ENCODE data around the gene EDEM3. TPM values are rescaled to one million over a fixed set of nuclear protein-coding genes. Genes with fewer than 3 reads are reported as not detected.

The EDEM3 gene
- total and polyA plus RNA-seq, 2 of the 8 experiments (the other 6 are each of a cell fraction or from before 2014, with no cell fraction given): 1.6 to 14.0 TPM

- Histone ChIP-seq H3K79me1 (ENCODE audit: low read depth, low read length) (no peaks in the 10 kb centered on the region), H3K18ac (ENCODE audit: extremely low read depth, low read length) (no peak overlapping the region), H3K23me2 (ENCODE audit: low read depth, low read length) (no peaks in the 10 kb centered on the region), H4K8ac (ENCODE audit: extremely low read depth, insufficient read depth, low read length) (no peak overlapping the region), H3K27me3 (replicated peaks in 1 of 4; ENCODE audit: control insufficient read depth in 3 of 4, extremely low read depth in 1 of 4, insufficient read depth in 3 of 4, low read length in 3 of 4) (no peaks in the 10 kb centered on the region), H3K4me1 (replicated peaks in 1 of 4; ENCODE audit: control insufficient read depth in 3 of 4, insufficient read depth in 4 of 4, low read length in 3 of 4) (no peaks in the 10 kb centered on the region), H2AK5ac (ENCODE audit: low read depth, low read length) (no peak overlapping the region), H2BK120ac (replicated peaks; ENCODE audit: low read depth, low read length) (no peak overlapping the region), H2AFZ (ENCODE audit: low read length) (no peak overlapping the region; the same call in 1 of the 2 replicates), H2BK20ac (ENCODE audit: low read length) (no peak overlapping the region), H2BK5ac (ENCODE audit: low read depth, low read length) (no peak overlapping the region), H2BK15ac (ENCODE audit: low read length) (no peak overlapping the region), H4K5ac (ENCODE audit: insufficient read length, low read depth, low read length) (no peak overlapping the region), H4K91ac (replicated peaks; ENCODE audit: insufficient read length, low read length) (no peak overlapping the region), H3K56ac (replicated peaks; ENCODE audit: insufficient read length, low read depth, low read length) (no peak overlapping the region), H3K27ac (ENCODE audit: low read depth, low read length) (no peak overlapping the region), H3K36me3 (ENCODE audit: control insufficient read depth in 2 of 4, insufficient read depth in 4 of 4, low read length in 3 of 4) (no peaks in the 10 kb centered on the region), H3K14ac (ENCODE audit: insufficient read length) (no peak overlapping the region), H3K79me2 (ENCODE audit: control insufficient read depth in 1 of 2, insufficient read depth in 2 of 2, low read length in 2 of 2) (no peaks in the 10 kb centered on the region), H2BK12ac (ENCODE audit: low read depth, low read length) (no peak overlapping the region), H3K4me2 (ENCODE audit: insufficient read depth in 1 of 2, low read depth in 2 of 2, low read length in 2 of 2) (no peak overlapping the region), H3K4me3 (ENCODE audit: extremely low read depth in 1 of 4, insufficient read depth in 2 of 4, low read depth in 3 of 4, low read length in 4 of 4) (no peak overlapping the region), H3K9ac (replicated peaks in 1 of 4; ENCODE audit: extremely low read depth in 1 of 4, low read depth in 3 of 4, low read length in 3 of 4) (no peak overlapping the region), H3K23ac (ENCODE audit: insufficient read length) (no peak overlapping the region), H3K9me3 (ENCODE audit: insufficient read depth in 2 of 2, low read depth in 1 of 2, low read length in 1 of 2) (no peaks in the 10 kb centered on the region; a peak in 1 of 4 replicates), H3K4ac (replicated peaks; ENCODE audit: insufficient read length, low read depth, low read length) (no peak overlapping the region), H4K20me1 (replicated peaks in 1 of 2; ENCODE audit: control insufficient read depth in 1 of 2, insufficient read depth in 2 of 2, low read length in 2 of 2) (no peaks in the 10 kb centered on the region)
- POLR2A ChIA-PET (ENCODE audit: partially characterized antibody): no interaction called here
- WGBS, 2 experiments (ENCODE audit: extremely low coverage in 1 of 2, insufficient coverage in 1 of 2, insufficient read length in 1 of 2, insufficient replicate concordance in 2 of 2, low coverage in 1 of 2, low lambda C conversion rate in 2 of 2, missing lambda C conversion rate in 1 of 2): 87% methylated on average over 3 of the region's 3 CpGs; no CpG with 5 or more reads in 1 of the 2 experiments
- peak in 1 of 2 experiments; percentile 7 for DNase-seq (ENCODE audit: low read depth in 1 of 2, low spot score in 2 of 2)
- CTCF ChIA-PET (ENCODE audit: partially characterized antibody): interaction anchor here (0.8 kb wide), 1 partner anchor 18 kb away, joined by 3 read pairs; no protein-coding TSS in a partner anchor
- TF ChIP-seq POLR2A (IDR thresholded peaks at IDR 0.05; ENCODE audit: control extremely low read depth in 1 of 2, low read depth in 2 of 2, low read length in 2 of 2): no peak
- TF ChIP-seq SRF (IDR thresholded peaks at IDR 0.05; ENCODE audit: low read depth, low read length): no peak
- TF ChIP-seq CEBPB (IDR thresholded peaks at IDR 0.05; ENCODE audit: low read depth, low read length): no peak
- TF ChIP-seq EZH2 (IDR thresholded peaks at IDR 0.05; ENCODE audit: low read depth, low read length, severe bottlenecking): no peak
- no peak for TF ChIP-seq JUN (IDR thresholded peaks at IDR 0.05; ENCODE audit: low read depth, low read length)
- no peak for TF ChIP-seq CBX5 (IDR thresholded peaks at IDR 0.05; ENCODE audit: low read depth, low read length)
- no peak for TF ChIP-seq GABPA (IDR thresholded peaks at IDR 0.05; ENCODE audit: borderline replicate concordance, insufficient read depth, low read length)
- TF ChIP-seq CREB1 (IDR thresholded peaks at IDR 0.05): no peak
- no peak for FAIRE-seq
Observed at GRCh38 chr1:184646178-184646701, 108.4 kb downstream of the EDEM3 start.

All from H1 (cell line).